ENCODE results near the gene PARP11.
A peak's percentile ranks its signal among the peaks of the same experiment; 100 is the strongest.

The PARP11 gene

GRCh38 chr12:3790642-3791041 lies 82.6 kb downstream of the PARP11 start:
- no peaks in the 10 kb centered on the region for H4K20me1 ChIP-seq (ENCODE audit: low read depth, low read length)

GRCh38 chr12:3789838-3790237 lies 83.4 kb downstream of the PARP11 start:
- Histone ChIP-seq H3K27ac (ENCODE audit: low read depth, low read length) (no peak overlapping the region), H3K27me3 (ENCODE audit: low read length) (no peaks in the 10 kb centered on the region), H3F3A (ENCODE audit: insufficient read depth) (no peaks in the 10 kb centered on the region), H3K4me2 (ENCODE audit: low read depth, low read length, poor library complexity, severe bottlenecking) (no peak overlapping the region), H3K9me2 (replicated peaks; ENCODE audit: insufficient read depth, low read length) (no peaks in the 10 kb centered on the region), H3K9me3 (ENCODE audit: insufficient read depth, low read length) (no peaks in the 10 kb centered on the region), H3K79me2 (ENCODE audit: insufficient read depth, low read length) (no peaks in the 10 kb centered on the region), H4K20me1 (ENCODE audit: low read depth, low read length) (no peaks in the 10 kb centered on the region), H3K9ac (ENCODE audit: low read length) (no peak overlapping the region), H3K36me3 (ENCODE audit: low read length) (no peaks in the 10 kb centered on the region), H3K4me3 (ENCODE audit: insufficient read depth, low read length, poor library complexity, severe bottlenecking) (no peak overlapping the region), H2AFZ (ENCODE audit: low read depth, low read length, severe bottlenecking) (no peak overlapping the region)
- TF ChIP-seq EZH2phosphoT487 (conservative IDR thresholded peaks at IDR 0.05; ENCODE audit: low read length) (no peak), CTCF (IDR thresholded peaks at IDR 0.05; ENCODE audit: insufficient read depth, low read length, poor library complexity, severe bottlenecking) (no peak)

More at GRCh38 chr12:3790642-3791041, 82.6 kb downstream of the PARP11 start:
- H3K27me3 ChIP-seq (ENCODE audit: low read length) = no peaks in the 10 kb centered on the region
- H3K4me3 ChIP-seq (ENCODE audit: insufficient read depth, low read length, poor library complexity, severe bottlenecking) = no peak overlapping the region
- H2AFZ ChIP-seq (ENCODE audit: low read depth, low read length, severe bottlenecking) = no peak overlapping the region
- H3K9me3 ChIP-seq (ENCODE audit: insufficient read depth, low read length) = no peaks in the 10 kb centered on the region
- H3K36me3 ChIP-seq (ENCODE audit: low read length) = no peaks in the 10 kb centered on the region
- no peaks in the 10 kb centered on the region for H3K79me2 ChIP-seq (ENCODE audit: insufficient read depth, low read length)
- H3K9me2 ChIP-seq (replicated peaks; ENCODE audit: insufficient read depth, low read length) = no peaks in the 10 kb centered on the region
- no peaks in the 10 kb centered on the region for H3F3A ChIP-seq (ENCODE audit: insufficient read depth)
- H3K9ac ChIP-seq (ENCODE audit: low read length) = no peak overlapping the region
- TF ChIP-seq CTCF (IDR thresholded peaks at IDR 0.05; ENCODE audit: insufficient read depth, low read length, poor library complexity, severe bottlenecking) (no peak), EZH2phosphoT487 (conservative IDR thresholded peaks at IDR 0.05; ENCODE audit: low read length) (no peak)
- no peak overlapping the region for H3K4me2 ChIP-seq (ENCODE audit: low read depth, low read length, poor library complexity, severe bottlenecking)
- H3K27ac ChIP-seq (ENCODE audit: low read depth, low read length) = no peak overlapping the region

GRCh38 chr12:3777206-3777809 lies 95.9 kb downstream of the PARP11 start:
- no peak for TF ChIP-seq EZH2phosphoT487 (conservative IDR thresholded peaks at IDR 0.05; ENCODE audit: low read length)
- TF ChIP-seq CTCF (IDR thresholded peaks at IDR 0.05; ENCODE audit: insufficient read depth, low read length, poor library complexity, severe bottlenecking) = peak; percentile 47
- Histone ChIP-seq H3K9me2 (replicated peaks; ENCODE audit: insufficient read depth, low read length) (no peaks in the 10 kb centered on the region), H3F3A (ENCODE audit: insufficient read depth) (no peaks in the 10 kb centered on the region), H3K79me2 (ENCODE audit: insufficient read depth, low read length) (no peaks in the 10 kb centered on the region), H3K36me3 (ENCODE audit: low read length) (no peaks in the 10 kb centered on the region), H4K20me1 (ENCODE audit: low read depth, low read length) (no peaks in the 10 kb centered on the region), H3K27ac (ENCODE audit: low read depth, low read length) (no peak overlapping the region), H3K27me3 (ENCODE audit: low read length) (no peaks in the 10 kb centered on the region), H3K4me2 (ENCODE audit: low read depth, low read length, poor library complexity, severe bottlenecking) (no peak overlapping the region), H3K4me3 (ENCODE audit: insufficient read depth, low read length, poor library complexity, severe bottlenecking) (no peak overlapping the region), H3K9ac (ENCODE audit: low read length) (no peak overlapping the region), H2AFZ (ENCODE audit: low read depth, low read length, severe bottlenecking) (no peak overlapping the region), H3K9me3 (ENCODE audit: insufficient read depth, low read length) (no peaks in the 10 kb centered on the region)
